Ecto neural progenitor cell (in vitro differentiated cells): ENCODE results near the gene MARCHF2.

Source experiments
- DNase-seq: peaks from one replicate; pipeline ENCODE4 v3.0.0-alpha.2; 2018; ENCODE audit warnings: low spot score

The MARCHF2 gene

GRCh38 chr19:8478598-8478997, 65.5 kb downstream of the MARCHF2 start:
- no peak for DNase-seq

GRCh38 chr19:8481201-8481600, 68.1 kb downstream of the MARCHF2 start:
- no peak for DNase-seq

- no peak for DNase-seq
Observed at GRCh38 chr19:8481616-8482015, 68.5 kb downstream of the MARCHF2 start.

GRCh38 chr19:8482696-8483095, 69.6 kb downstream of the MARCHF2 start:
- DNase-seq, result no peak

GRCh38 chr19:8483165-8483564, 70.1 kb downstream of the MARCHF2 start:
- DNase-seq, result no peak

- no peak for DNase-seq
Observed at GRCh38 chr19:8484331-8484894, 71.3 kb downstream of the MARCHF2 start.

GRCh38 chr19:8485561-8486371, 72.7 kb downstream of the MARCHF2 start:
- DNase-seq, result no peak

GRCh38 chr19:8486661-8487136, 73.6 kb downstream of the MARCHF2 start:
- no peak for DNase-seq

- no peak for DNase-seq
Observed at GRCh38 chr19:8487137-8487851, 74.2 kb downstream of the MARCHF2 start.

- DNase-seq, result no peak
Observed at GRCh38 chr19:8488365-8488764, 75.3 kb downstream of the MARCHF2 start.
